ENCODE results near the gene HRH3.

HRH3 gene

DNA sequence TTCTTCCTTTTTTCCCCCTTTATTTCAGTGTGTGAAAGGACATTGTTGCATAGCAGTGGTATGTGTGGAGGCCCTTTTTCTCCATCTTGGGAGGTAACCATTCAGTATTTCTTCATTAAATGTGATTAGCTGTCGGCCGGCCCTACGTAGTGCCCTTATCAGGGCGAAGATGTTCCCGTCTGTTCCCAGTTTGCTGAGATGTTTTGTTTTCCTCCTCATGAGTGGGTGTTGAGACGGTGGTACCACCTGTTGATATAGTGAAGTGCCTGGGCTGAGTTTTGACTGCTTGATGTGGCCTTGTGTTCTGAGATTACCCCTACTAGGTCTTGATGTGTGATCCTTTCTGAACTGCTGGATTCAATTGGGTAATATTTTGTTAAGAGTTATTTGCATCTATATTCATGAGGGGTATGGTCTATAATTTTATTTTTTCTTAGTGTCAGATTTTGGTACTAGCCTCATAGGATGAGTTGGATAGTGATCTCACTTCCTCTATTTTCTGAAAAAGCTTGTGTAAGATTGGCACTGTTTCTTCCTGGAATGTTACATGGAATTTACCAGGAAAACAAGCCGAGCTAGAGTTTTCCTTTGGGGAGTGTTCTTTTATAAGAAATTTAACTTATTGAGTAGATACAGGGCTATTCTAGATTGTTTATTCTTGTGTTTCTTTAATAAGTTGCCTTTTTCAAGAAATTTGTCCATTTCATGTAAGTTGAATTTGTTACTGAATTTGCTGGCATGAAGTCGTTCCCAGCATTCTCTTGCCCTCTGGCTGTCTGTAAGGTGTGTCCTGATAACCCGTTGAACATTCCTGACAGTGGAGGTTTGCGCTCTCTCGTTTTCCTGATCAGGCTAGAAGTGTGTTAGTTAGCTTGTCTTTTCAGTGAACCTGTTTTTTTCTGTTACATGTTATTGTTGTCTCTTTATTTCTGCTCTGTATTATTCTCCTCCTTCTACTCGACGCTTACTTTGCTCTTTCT, 32.9 kb downstream of the HRH3 start:
- TF ChIP-seq KLF16 (tag by site-specific recombination; IDR thresholded peaks at IDR 0.05) (no peak), ZBTB17 (tag by site-specific recombination; IDR thresholded peaks at IDR 0.05) (peak; percentile 6; the same call in 1 of the 2 replicates), ZNF121 (tag by site-specific recombination; IDR thresholded peaks at IDR 0.05) (no peak), SCRT1 (tag by site-specific recombination; IDR thresholded peaks at IDR 0.05; ENCODE audit: borderline replicate concordance) (peak; percentile 96), ZNF610 (tag by site-specific recombination; IDR thresholded peaks at IDR 0.05; ENCODE audit: borderline replicate concordance) (no peak), TCF7L2 (IDR thresholded peaks at IDR 0.05; ENCODE audit: borderline replicate concordance, low read depth, low read length) (no peak), SP3 (tag by site-specific recombination; IDR thresholded peaks at IDR 0.05) (no peak), SCRT2 (tag by site-specific recombination; IDR thresholded peaks at IDR 0.05) (peak; percentile 99), ZNF37A (tag by site-specific recombination; IDR thresholded peaks at IDR 0.05) (no peak), GLI4 (tag by site-specific recombination; IDR thresholded peaks at IDR 0.05) (no peak), ZNF433 (tag by site-specific recombination; IDR thresholded peaks at IDR 0.05; ENCODE audit: low read depth) (no peak)
- TF ChIP-seq, protein P1, sequence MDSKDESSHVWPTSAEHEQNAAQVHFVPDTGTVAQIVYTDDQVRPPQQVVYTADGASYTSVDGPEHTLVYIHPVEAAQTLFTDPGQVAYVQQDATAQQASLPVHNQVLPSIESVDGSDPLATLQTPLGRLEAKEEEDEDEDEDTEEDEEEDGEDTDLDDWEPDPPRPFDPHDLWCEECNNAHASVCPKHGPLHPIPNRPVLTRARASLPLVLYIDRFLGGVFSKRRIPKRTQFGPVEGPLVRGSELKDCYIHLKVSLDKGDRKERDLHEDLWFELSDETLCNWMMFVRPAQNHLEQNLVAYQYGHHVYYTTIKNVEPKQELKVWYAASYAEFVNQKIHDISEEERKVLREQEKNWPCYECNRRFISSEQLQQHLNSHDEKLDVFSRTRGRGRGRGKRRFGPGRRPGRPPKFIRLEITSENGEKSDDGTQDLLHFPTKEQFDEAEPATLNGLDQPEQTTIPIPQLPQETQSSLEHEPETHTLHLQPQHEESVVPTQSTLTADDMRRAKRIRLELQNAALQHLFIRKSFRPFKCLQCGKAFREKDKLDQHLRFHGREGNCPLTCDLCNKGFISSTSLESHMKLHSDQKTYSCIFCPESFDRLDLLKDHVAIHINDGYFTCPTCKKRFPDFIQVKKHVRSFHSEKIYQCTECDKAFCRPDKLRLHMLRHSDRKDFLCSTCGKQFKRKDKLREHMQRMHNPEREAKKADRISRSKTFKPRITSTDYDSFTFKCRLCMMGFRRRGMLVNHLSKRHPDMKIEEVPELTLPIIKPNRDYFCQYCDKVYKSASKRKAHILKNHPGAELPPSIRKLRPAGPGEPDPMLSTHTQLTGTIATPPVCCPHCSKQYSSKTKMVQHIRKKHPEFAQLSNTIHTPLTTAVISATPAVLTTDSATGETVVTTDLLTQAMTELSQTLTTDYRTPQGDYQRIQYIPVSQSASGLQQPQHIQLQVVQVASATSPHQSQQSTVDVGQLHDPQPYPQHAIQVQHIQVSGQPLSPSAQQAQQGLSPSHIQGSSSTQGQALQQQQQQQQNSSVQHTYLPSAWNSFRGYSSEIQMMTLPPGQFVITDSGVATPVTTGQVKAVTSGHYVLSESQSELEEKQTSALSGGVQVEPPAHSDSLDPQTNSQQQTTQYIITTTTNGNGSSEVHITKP (tag by site-specific recombination; IDR thresholded peaks at IDR 0.05), result 0 out of 2 replicates have a peak, but pooled peaks have one; percentile 13
- POLR2A ChIA-PET, result interaction anchor here (0.6 kb wide), 1 partner anchor 49 kb away, joined by 7 read pairs; no protein-coding TSS in a partner anchor
- Histone ChIP-seq H3K36me3 (ENCODE audit: control insufficient read depth in 2 of 2, insufficient read depth in 1 of 2, low read length in 2 of 2) (peaks cover 14 to 28% of the 10 kb centered on the region in 2 experiments; a peak in 2 of 3 replicates), H3K4me3 (ENCODE audit: low read depth, low read length) (no peak overlapping the region), H3K27ac (ENCODE audit: extremely low read depth, low read depth, low read length) (no peak overlapping the region), H3K9me3 (ENCODE audit: control insufficient read depth, insufficient read depth, low read depth, low read length) (no peaks in the 10 kb centered on the region), H3K4me1 (ENCODE audit: control insufficient read depth, insufficient read depth, low read length) (no peaks in the 10 kb centered on the region)
- CTCF ChIA-PET, result interaction anchor here (0.7 to 1.6 kb wide), 4 partner anchors 57 to 627 kb away, joined by 3 to 4 read pairs (median 3); no protein-coding TSS in a partner anchor

DNA sequence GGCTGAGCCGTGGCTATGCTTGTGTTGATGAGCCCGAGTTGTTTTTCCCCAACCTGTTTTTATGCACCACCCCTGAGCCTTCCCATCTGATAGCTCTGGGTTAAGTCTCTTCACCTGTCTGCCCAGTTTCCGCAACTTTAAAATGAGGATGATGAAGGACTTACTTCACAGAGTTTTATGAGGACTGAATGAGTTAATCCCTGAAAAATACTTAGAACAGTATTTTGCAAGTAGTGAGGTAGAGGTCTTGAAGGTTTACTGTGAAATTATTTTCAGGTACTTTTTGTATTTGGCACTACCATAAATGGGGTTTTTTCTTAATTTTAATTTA, 34.0 kb downstream of the HRH3 start:
- H3K27ac ChIP-seq (ENCODE audit: extremely low read depth, low read depth, low read length), result no peak overlapping the region
- CTCF ChIA-PET, result no interaction called here

DNA sequence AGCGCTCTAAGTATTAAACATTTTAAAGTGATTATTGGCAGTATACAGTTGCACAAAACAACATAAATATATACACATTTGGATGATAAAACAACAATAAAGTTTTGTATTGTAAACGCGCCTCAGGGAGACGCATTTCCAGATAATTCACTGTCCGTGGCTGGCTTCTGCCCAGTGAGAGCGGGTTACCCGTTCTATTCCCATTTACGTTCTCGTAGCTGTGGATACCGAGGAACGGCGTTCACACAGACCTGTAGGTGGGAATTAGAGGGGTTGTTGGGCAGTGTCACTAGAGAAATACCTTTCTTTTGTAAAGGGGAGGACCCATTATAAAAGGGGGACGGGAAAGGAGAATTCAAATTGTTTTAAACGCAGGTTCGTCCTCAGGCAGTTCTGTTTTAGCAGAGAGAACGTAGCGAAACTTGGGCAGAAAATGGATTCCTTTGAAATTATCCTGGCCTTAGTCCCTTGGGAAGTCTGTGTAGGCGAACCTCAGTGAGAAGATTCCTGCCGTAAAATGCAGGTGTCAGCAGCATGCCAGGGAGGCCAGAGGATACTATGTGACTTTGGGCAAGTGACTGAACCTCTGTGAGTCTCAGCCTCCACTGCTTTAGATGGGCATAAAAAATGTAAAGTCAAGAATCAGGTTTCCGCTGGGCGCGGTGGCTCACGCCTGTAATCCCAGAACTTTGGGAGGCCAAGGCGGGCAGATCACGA, 36.5 kb downstream of the HRH3 start:
- ChIA-PET POLR2A (no interaction called here), CTCF (no interaction called here)
- Histone ChIP-seq H3K4me3 (ENCODE audit: low read depth, low read length) (peak overlapping the region; percentile 72), H3K9me3 (ENCODE audit: control insufficient read depth, insufficient read depth, low read depth, low read length) (no peaks in the 10 kb centered on the region), H3K36me3 (ENCODE audit: control insufficient read depth in 2 of 2, insufficient read depth in 1 of 2, low read length in 2 of 2) (peaks cover 0 to 12% of the 10 kb centered on the region in 2 experiments; a peak in 2 of 3 replicates), H3K27ac (ENCODE audit: extremely low read depth, low read depth, low read length) (peak overlapping the region; percentile 90; the same call in 1 of the 2 replicates), H3K4me1 (ENCODE audit: control insufficient read depth, insufficient read depth, low read length) (no peaks in the 10 kb centered on the region)
- no peak for TF ChIP-seq ZNF768 (tag by site-specific recombination; IDR thresholded peaks at IDR 0.05)
- no peak for TF ChIP-seq ZNF155 (tag by site-specific recombination; IDR thresholded peaks at IDR 0.05)
- TF ChIP-seq ZNF239 (tag by site-specific recombination; IDR thresholded peaks at IDR 0.05), result no peak
- TF ChIP-seq ZNF311 (tag by site-specific recombination; IDR thresholded peaks at IDR 0.05; ENCODE audit: borderline replicate concordance), result no peak
- TF ChIP-seq ZIC2 (tag by site-specific recombination; IDR thresholded peaks at IDR 0.05), result no peak
- TF ChIP-seq, protein P2, sequence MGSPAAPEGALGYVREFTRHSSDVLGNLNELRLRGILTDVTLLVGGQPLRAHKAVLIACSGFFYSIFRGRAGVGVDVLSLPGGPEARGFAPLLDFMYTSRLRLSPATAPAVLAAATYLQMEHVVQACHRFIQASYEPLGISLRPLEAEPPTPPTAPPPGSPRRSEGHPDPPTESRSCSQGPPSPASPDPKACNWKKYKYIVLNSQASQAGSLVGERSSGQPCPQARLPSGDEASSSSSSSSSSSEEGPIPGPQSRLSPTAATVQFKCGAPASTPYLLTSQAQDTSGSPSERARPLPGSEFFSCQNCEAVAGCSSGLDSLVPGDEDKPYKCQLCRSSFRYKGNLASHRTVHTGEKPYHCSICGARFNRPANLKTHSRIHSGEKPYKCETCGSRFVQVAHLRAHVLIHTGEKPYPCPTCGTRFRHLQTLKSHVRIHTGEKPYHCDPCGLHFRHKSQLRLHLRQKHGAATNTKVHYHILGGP (tag by site-specific recombination; IDR thresholded peaks at IDR 0.05), result no peak
- no peak for TF ChIP-seq KLF10 (tag by site-specific recombination; IDR thresholded peaks at IDR 0.05)

More for the DNA sequence above, 34.0 kb downstream of the HRH3 start:
- H3K4me3 ChIP-seq (ENCODE audit: low read depth, low read length), result no peak overlapping the region
- H3K4me1 ChIP-seq (ENCODE audit: control insufficient read depth, insufficient read depth, low read length), result no peaks in the 10 kb centered on the region
- POLR2A ChIA-PET, result no interaction called here
- peaks cover 14 to 18% of the 10 kb centered on the region in 2 experiments; a peak in 2 of 3 replicates for H3K36me3 ChIP-seq (ENCODE audit: control insufficient read depth in 2 of 2, insufficient read depth in 1 of 2, low read length in 2 of 2)
- H3K9me3 ChIP-seq (ENCODE audit: control insufficient read depth, insufficient read depth, low read depth, low read length), result no peaks in the 10 kb centered on the region
- no peak for TF ChIP-seq ZNF133 (tag by site-specific recombination; IDR thresholded peaks at IDR 0.05)
- TF ChIP-seq, protein P3, sequence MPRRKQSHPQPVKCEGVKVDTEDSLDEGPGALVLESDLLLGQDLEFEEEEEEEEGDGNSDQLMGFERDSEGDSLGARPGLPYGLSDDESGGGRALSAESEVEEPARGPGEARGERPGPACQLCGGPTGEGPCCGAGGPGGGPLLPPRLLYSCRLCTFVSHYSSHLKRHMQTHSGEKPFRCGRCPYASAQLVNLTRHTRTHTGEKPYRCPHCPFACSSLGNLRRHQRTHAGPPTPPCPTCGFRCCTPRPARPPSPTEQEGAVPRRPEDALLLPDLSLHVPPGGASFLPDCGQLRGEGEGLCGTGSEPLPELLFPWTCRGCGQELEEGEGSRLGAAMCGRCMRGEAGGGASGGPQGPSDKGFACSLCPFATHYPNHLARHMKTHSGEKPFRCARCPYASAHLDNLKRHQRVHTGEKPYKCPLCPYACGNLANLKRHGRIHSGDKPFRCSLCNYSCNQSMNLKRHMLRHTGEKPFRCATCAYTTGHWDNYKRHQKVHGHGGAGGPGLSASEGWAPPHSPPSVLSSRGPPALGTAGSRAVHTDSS (tag by site-specific recombination; IDR thresholded peaks at IDR 0.05), result peak; percentile 76

Measured in HEK293 (cell line).